ENCODE measurements around the gene VAX1. TPM values are rescaled to one million over a fixed set of nuclear protein-coding genes. Genes with fewer than 3 reads are reported as not detected.

The VAX1 gene
- total RNA-seq, 6 experiments from 2014 or later = not detected

- no peak for DNase-seq
- no peak for TF ChIP-seq CTCF (IDR thresholded peaks at IDR 0.05)
- Mint-ChIP-seq H3K27me3 (ENCODE audit: insufficient read depth) (peaks cover 57% of the 10 kb centered on the region), H3K9me3 (no peaks in the 10 kb centered on the region), H3K4me1 (ENCODE audit: low read depth) (peaks cover 8% of the 10 kb centered on the region), H3K27ac (no peak overlapping the region), H3K4me3 (no peak overlapping the region), H3K36me3 (ENCODE audit: low read depth) (no peaks in the 10 kb centered on the region)
Observed at GRCh38 chr10:117161386-117162033, 23.4 kb upstream of the VAX1 start.

GRCh38 chr10:117160567-117160966, 22.5 kb upstream of the VAX1 start:
- no peak for DNase-seq
- H3K27me3 Mint-ChIP-seq (ENCODE audit: insufficient read depth) = peaks cover 57% of the 10 kb centered on the region
- no peak overlapping the region for H3K27ac Mint-ChIP-seq
- no peak for TF ChIP-seq CTCF (IDR thresholded peaks at IDR 0.05)
- no peaks in the 10 kb centered on the region for H3K9me3 Mint-ChIP-seq
- no peak overlapping the region for H3K4me3 Mint-ChIP-seq
- H3K36me3 Mint-ChIP-seq (ENCODE audit: low read depth) = no peaks in the 10 kb centered on the region
- peaks cover 8% of the 10 kb centered on the region for H3K4me1 Mint-ChIP-seq (ENCODE audit: low read depth)

- no peaks in the 10 kb centered on the region for H3K4me1 Mint-ChIP-seq (ENCODE audit: low read depth)
- H3K27me3 Mint-ChIP-seq (ENCODE audit: insufficient read depth) = peaks cover 55% of the 10 kb centered on the region
- DNase-seq = no peak
- H3K9me3 Mint-ChIP-seq = no peaks in the 10 kb centered on the region
- no peak overlapping the region for H3K4me3 Mint-ChIP-seq
- TF ChIP-seq CTCF (IDR thresholded peaks at IDR 0.05) = no peak
- no peak overlapping the region for H3K27ac Mint-ChIP-seq
- H3K36me3 Mint-ChIP-seq (ENCODE audit: low read depth) = no peaks in the 10 kb centered on the region
Observed at GRCh38 chr10:117159390-117159789, 21.3 kb upstream of the VAX1 start.

- Mint-ChIP-seq H3K27ac (no peak overlapping the region), H3K27me3 (ENCODE audit: insufficient read depth) (peaks cover 51% of the 10 kb centered on the region), H3K4me3 (no peak overlapping the region), H3K4me1 (ENCODE audit: low read depth) (no peaks in the 10 kb centered on the region), H3K36me3 (ENCODE audit: low read depth) (no peaks in the 10 kb centered on the region), H3K9me3 (no peaks in the 10 kb centered on the region)
- no peak for TF ChIP-seq CTCF (IDR thresholded peaks at IDR 0.05)
- no peak for DNase-seq
Observed at GRCh38 chr10:117158297-117158696, 20.2 kb upstream of the VAX1 start.

- no peak for DNase-seq
- Mint-ChIP-seq H3K4me1 (ENCODE audit: low read depth) (no peaks in the 10 kb centered on the region), H3K9me3 (no peaks in the 10 kb centered on the region), H3K27ac (no peak overlapping the region), H3K4me3 (no peak overlapping the region), H3K27me3 (ENCODE audit: insufficient read depth) (peaks cover 17% of the 10 kb centered on the region), H3K36me3 (ENCODE audit: low read depth) (no peaks in the 10 kb centered on the region)
- TF ChIP-seq CTCF (IDR thresholded peaks at IDR 0.05) = no peak
Observed at GRCh38 chr10:117152668-117153067, 14.6 kb upstream of the VAX1 start.

All from HFFc6 (cell line).